Fibroblast of pulmonary artery (primary cell): ENCODE data around the gene TTC5.
A peak's percentile ranks its signal among the peaks of the same experiment; 100 is the strongest.
"Not testable (repeated sequence)": the region's sequence is repeated elsewhere in the genome, so short reads cannot be mapped to it uniquely, and the experiment has no call there.

Source experiments
- DNase-seq: peaks from one replicate; pipeline ENCODE4 v3.0.0-alpha.2; 2010; ENCODE audit warnings: low read depth
- H3K4me3 ChIP-seq: replicated peaks from 2 replicates; pipeline ENCODE4 v1.5.1; 2011; ENCODE audit warnings: low read depth, mild to moderate bottlenecking, control low read depth, low read length, moderate library complexity
- TF ChIP-seq, protein P1 (sequence below): IDR thresholded peaks from 2 replicates; pipeline ENCODE4 v1.5.1; 2011; ENCODE audit warnings: mild to moderate bottlenecking, control low read depth, low read length, inconsistent platforms; ENCODE audit errors: missing control alignments

The TTC5 gene

GRCh38 chr14:20343092-20343861 is 37.5 kb upstream of the TTC5 start, which contains the start of gene PARP2:
Gene PARP2 (plus strand): TSS chr14:20343635. CDS start chr14:20343642, 7 bp downstream.
- TF ChIP-seq, protein P1, sequence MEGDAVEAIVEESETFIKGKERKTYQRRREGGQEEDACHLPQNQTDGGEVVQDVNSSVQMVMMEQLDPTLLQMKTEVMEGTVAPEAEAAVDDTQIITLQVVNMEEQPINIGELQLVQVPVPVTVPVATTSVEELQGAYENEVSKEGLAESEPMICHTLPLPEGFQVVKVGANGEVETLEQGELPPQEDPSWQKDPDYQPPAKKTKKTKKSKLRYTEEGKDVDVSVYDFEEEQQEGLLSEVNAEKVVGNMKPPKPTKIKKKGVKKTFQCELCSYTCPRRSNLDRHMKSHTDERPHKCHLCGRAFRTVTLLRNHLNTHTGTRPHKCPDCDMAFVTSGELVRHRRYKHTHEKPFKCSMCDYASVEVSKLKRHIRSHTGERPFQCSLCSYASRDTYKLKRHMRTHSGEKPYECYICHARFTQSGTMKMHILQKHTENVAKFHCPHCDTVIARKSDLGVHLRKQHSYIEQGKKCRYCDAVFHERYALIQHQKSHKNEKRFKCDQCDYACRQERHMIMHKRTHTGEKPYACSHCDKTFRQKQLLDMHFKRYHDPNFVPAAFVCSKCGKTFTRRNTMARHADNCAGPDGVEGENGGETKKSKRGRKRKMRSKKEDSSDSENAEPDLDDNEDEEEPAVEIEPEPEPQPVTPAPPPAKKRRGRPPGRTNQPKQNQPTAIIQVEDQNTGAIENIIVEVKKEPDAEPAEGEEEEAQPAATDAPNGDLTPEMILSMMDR: no peak
- H3K4me3 ChIP-seq: peak within 1 kb of the TSS; percentile 94
- DNase-seq: peak; percentile 100

- TF ChIP-seq, protein P1: no peak
- peak overlapping the region; percentile 94 for H3K4me3 ChIP-seq
- DNase-seq: no peak
These were observed 35.9 kb upstream of the TTC5 start for GRCh38 chr14:20341646-20342045.

DNA sequence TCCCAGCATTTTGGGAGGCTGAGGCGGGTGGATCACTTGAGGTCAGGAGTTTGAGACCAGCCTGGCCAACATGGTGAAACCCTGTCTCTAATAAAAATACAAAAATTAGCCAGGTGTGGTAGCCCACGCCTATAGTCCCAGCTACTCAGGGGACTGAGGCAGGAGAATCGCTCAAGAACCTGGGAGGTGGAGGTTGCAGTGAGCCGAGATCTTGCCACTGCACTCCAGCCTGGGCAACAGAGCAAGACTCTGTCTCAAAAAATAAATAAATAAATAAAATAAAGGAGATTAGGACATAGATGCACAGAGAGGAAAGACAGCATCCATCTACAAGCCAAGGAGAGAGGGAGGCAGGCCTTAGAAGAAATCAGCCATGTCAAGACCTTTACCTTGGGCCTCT is 35.3 kb upstream of the TTC5 start:
- DNase-seq, H3K4me3 ChIP-seq: not testable (repeated sequence)

DNA sequence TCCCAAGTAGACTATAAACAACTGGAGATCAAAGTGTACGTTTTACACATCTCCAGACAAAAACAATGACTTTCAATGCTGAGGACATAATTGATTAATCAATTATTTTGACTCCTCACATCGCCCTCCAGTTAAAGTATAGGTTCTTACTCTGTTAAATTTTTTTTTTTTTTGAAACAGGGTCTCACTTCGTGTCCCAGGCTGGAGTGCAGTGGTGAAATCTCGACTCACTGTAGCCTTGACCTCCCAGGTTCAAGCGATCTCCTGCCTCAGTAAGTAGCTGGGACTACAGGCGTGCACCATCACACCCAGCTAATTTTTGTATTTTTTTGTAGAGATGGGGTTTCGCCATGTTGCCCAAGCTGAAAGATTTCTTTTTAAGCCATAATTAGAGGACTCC is 28.3 kb upstream of the TTC5 start:
- DNase-seq: no peak
- TF ChIP-seq, protein P1: no peak
- H3K4me3 ChIP-seq: no peak overlapping the region

DNA sequence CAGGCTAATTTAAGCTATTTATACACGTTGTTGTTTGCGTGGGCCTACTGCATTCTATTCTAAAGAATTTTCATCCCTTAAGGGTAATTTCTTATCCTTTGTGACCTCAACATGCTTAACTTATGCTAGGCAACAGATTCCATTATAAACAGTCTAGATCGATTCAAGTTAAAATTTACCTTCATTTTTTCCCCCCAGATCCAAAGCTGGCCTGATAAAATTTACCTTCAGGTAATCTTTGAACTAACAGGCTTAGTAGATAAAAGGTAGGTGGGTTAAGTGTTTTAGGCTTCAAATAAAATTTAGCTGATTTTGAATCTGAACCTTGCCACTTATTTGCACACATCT is 27.7 kb upstream of the TTC5 start:
- H3K4me3 ChIP-seq: peak overlapping the region; percentile 77
- TF ChIP-seq, protein P1: no peak
- no peak for DNase-seq

- TF ChIP-seq, protein P1: no peak
- peak; percentile 92 for DNase-seq
- peak within 1 kb of the TSS; percentile 77 for H3K4me3 ChIP-seq
These were observed 27.2 kb upstream of the TTC5 start, which contains the start of gene CCNB1IP1 for GRCh38 chr14:20332788-20333493. Gene CCNB1IP1 (minus strand): TSS chr14:20333279. CDS start chr14:20316523, 16,756 bp downstream.

GRCh38 chr14:20332431-20332787 is 26.7 kb upstream of the TTC5 start:
- H3K4me3 ChIP-seq: peak overlapping the region; percentile 77
- DNase-seq: peak; percentile 21
- TF ChIP-seq, protein P1: no peak
